Measurements from ENCODE around the gene LIPN. TPM values are rescaled to one million over a fixed set of nuclear protein-coding genes. Genes with fewer than 3 reads are reported as not detected.

The LIPN gene
- total RNA-seq, 1 experiment from 2014 or later, result not detected

DNA sequence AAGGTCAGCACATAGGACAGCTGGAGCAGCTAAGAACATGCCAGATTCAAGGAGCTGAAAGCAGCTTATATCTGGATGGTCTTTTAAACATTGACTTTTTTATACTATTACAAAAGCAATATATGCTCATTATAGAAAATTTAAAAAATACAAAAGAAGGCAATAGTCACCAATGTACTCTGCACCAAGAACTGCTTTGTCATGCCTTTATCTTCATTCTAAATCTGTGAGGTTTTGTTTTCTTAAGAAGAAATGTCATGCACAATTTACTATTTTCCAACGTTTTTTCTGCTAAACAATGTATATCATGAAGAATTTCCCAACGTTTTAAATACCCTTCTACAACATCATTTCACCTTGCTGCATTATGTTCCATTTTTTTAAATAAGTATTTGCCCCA lies 45.5 kb downstream of the LIPN start:
- DNase-seq (ENCODE audit: low read depth, low spot score), result no peak
- in situ Hi-C loops (cut with HindIII; ENCODE audit: low pct_unique_long_range_greater_than_20kb, low sequenced_read_pairs), result no loop called here

DNA sequence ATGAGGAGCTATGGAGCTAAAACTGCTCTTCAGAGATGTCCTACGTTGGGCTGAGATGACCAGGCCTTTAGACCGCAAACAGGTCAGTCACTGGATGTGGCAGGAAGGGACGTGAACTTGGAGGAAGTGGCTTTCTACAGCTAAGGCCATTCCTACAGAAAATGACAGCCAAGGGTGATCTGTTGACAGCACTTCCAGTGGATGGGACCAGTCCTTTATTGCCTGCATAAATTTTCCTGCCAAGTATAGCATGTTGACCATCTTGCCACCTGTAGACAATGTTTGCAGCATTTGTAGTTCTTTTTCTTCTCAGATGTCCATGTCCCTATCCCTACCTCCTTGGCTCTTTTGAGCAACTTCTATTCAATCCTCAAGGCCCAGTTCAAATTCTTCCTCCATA lies 46.1 kb downstream of the LIPN start:
- no peak for DNase-seq (ENCODE audit: low read depth, low spot score)
- in situ Hi-C loops (cut with HindIII; ENCODE audit: low pct_unique_long_range_greater_than_20kb, low sequenced_read_pairs), result no loop called here

DNA sequence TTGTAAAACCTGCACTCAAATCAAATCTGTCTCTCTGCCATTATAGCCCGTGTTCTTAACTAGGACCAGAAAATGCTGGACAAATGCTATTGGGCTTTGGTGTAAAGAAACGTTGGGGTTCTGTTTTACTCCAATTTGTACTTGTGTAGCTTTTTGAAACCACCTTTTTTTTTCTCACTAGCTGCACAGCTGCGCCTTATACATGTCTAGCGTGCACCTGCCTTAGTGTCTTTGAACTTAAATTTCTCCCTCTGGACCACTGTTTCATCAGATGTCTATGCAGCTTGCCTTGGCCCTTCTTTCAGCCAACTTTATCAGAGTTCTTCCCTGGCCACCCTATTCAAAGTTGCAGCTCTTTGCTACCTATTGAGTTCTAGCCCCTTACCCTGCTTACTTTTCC lies 49.8 kb downstream of the LIPN start:
- DNase-seq (ENCODE audit: low read depth, low spot score), result no peak
- in situ Hi-C loops (cut with HindIII; ENCODE audit: low pct_unique_long_range_greater_than_20kb, low sequenced_read_pairs), result no loop called here

GRCh38 chr10:88810196-88810961 lies 50.6 kb downstream of the LIPN start:
- in situ Hi-C loops (cut with HindIII; ENCODE audit: low pct_unique_long_range_greater_than_20kb, low sequenced_read_pairs), result no loop called here
- peak; percentile 62 for DNase-seq (ENCODE audit: low read depth, low spot score)

- in situ Hi-C loops (cut with HindIII; ENCODE audit: low pct_unique_long_range_greater_than_20kb, low sequenced_read_pairs), result no loop called here
- DNase-seq (ENCODE audit: low read depth, low spot score), result no peak
Observed at GRCh38 chr10:88813200-88813599, 53.4 kb downstream of the LIPN start.

GRCh38 chr10:88819290-88819689 lies 59.5 kb downstream of the LIPN start:
- DNase-seq (ENCODE audit: low read depth, low spot score), result no peak
- in situ Hi-C loops (cut with HindIII; ENCODE audit: low pct_unique_long_range_greater_than_20kb, low sequenced_read_pairs), result no loop called here

GRCh38 chr10:88820748-88821401 lies 61.1 kb downstream of the LIPN start:
- no peak for DNase-seq (ENCODE audit: low read depth, low spot score)
- in situ Hi-C loops (cut with HindIII; ENCODE audit: low pct_unique_long_range_greater_than_20kb, low sequenced_read_pairs), result no loop called here

- in situ Hi-C loops (cut with HindIII; ENCODE audit: low pct_unique_long_range_greater_than_20kb, low sequenced_read_pairs), result no loop called here
- DNase-seq (ENCODE audit: low read depth, low spot score), result no peak
Observed at GRCh38 chr10:88826388-88826787, 66.6 kb downstream of the LIPN start.

- no peak for DNase-seq (ENCODE audit: low read depth, low spot score)
- in situ Hi-C loops (cut with HindIII; ENCODE audit: low pct_unique_long_range_greater_than_20kb, low sequenced_read_pairs), result no loop called here
Observed at GRCh38 chr10:88827671-88828070, 67.9 kb downstream of the LIPN start.

GRCh38 chr10:88828310-88828709 lies 68.5 kb downstream of the LIPN start:
- DNase-seq (ENCODE audit: low read depth, low spot score), result no peak
- in situ Hi-C loops (cut with HindIII; ENCODE audit: low pct_unique_long_range_greater_than_20kb, low sequenced_read_pairs), result no loop called here

Other genes starting within 250 kb of the LIPN start
- 47.5 and 50.9 TPM in 2 replicates for gene RNLS, start 176.7 kb upstream of the LIPN start, total RNA-seq (2014; rRNA removed; shearing (Covaris generic))
- gene LIPJ, start 173.3 kb upstream of the LIPN start, total RNA-seq (2014; rRNA removed; shearing (Covaris generic)), result not detected in 2 replicates
- not detected in 2 replicates for gene LIPF, start 95.6 kb upstream of the LIPN start, total RNA-seq (2014; rRNA removed; shearing (Covaris generic))
- not detected in 2 replicates for gene LIPK, start 53.8 kb upstream of the LIPN start, total RNA-seq (2014; rRNA removed; shearing (Covaris generic))
- not detected in 2 replicates for gene LIPM, start 42.7 kb downstream of the LIPN start, total RNA-seq (2014; rRNA removed; shearing (Covaris generic))
- gene ANKRD22, start 91.8 kb downstream of the LIPN start, total RNA-seq (2014; rRNA removed; shearing (Covaris generic)), result not detected in 2 replicates
- gene STAMBPL1, start 120.2 kb downstream of the LIPN start, total RNA-seq (2014; rRNA removed; shearing (Covaris generic)), result 8.2 and 8.4 TPM in 2 replicates
- gene ACTA2, start 192.8 kb downstream of the LIPN start, total RNA-seq (2014; rRNA removed; shearing (Covaris generic)), result 2.8 and 2.9 TPM in 2 replicates
- 3.4 and 7.3 TPM in 2 replicates for gene FAS, start 230.8 kb downstream of the LIPN start, total RNA-seq (2014; rRNA removed; shearing (Covaris generic))

Data from SK-MEL-5 (cell line).